Suprapubic skin (tissue), 4 donors: ENCODE data around the gene MRFAP1L1. TPM values are rescaled to one million over a fixed set of nuclear protein-coding genes. Genes with fewer than 3 reads are reported as not detected.

Source experiments
- DNase-seq, 2 donors: peaks; one replicate each; pipeline ENCODE4 v3.0.0-alpha.2; 2019; ENCODE audit warnings: low spot score in 2 of 2
- H3K27ac ChIP-seq: fragments of 200-600 bp; sonication (generic); one replicate; pipeline ENCODE4 v1.5.1; 2019
- H3K27me3 ChIP-seq: fragments of 200-600 bp; sonication (generic); one replicate; pipeline ENCODE4 v1.5.1; 2019
- H3K36me3 ChIP-seq: fragments of 200-600 bp; sonication (generic); one replicate; pipeline ENCODE4 v1.5.1; 2019
- H3K4me1 ChIP-seq: fragments of 200-600 bp; sonication (generic); one replicate; pipeline ENCODE4 v1.5.1; 2019
- H3K4me3 ChIP-seq: fragments of 200-600 bp; sonication (generic); one replicate; pipeline ENCODE4 v1.5.1; 2019; ENCODE audit warnings: mild to moderate bottlenecking
- H3K9me3 ChIP-seq: fragments of 200-600 bp; sonication (generic); one replicate; pipeline ENCODE4 v1.5.1; 2019
- EP300 ChIP-seq: sonication (generic); formaldehyde crosslinking; IDR thresholded peaks from one replicate; pipeline ENCODE4 v1.6.1; 2017; ENCODE audit warnings: antibody characterized with exemption
- POLR2A ChIP-seq, 2 donors: fragments of 450-650 bp; IDR thresholded peaks; one replicate each; pipeline ENCODE4 v1.6.1; 2017; ENCODE audit warnings: antibody characterized with exemption in 2 of 2, mild to moderate bottlenecking in 2 of 2, moderate library complexity in 2 of 2
- POLR2AphosphoS5 ChIP-seq, 3 donors: sonication (generic); formaldehyde crosslinking; IDR thresholded peaks; one replicate each; pipeline ENCODE4 v1.6.1; 2017; ENCODE audit warnings: antibody characterized with exemption in 3 of 3
- WGBS: methylation state at CpG from one replicate; pipeline ENCODE4 v1.1.5; 2018; 5-methylcytosine and 5-hydroxymethylcytosine counted together
- total RNA-seq, 4 donors: library from RNA; depleted of rRNA; stranded (reverse); fragments of >200 nt; gene quantifications; one replicate each; pipeline ENCODE4 v1.1.0, GENCODE V29; 2016
- TF ChIP-seq, protein P1 (sequence below), 2 donors: fragments of 200-600 bp in 1 of 2; fragments of 450-650 bp in 1 of 2; sonication (generic) in 1 of 2; IDR thresholded peaks; one replicate each; pipeline ENCODE4 v1.5.1; 2016 to 2019; ENCODE audit warnings: antibody characterized with exemption in 2 of 2, mild to moderate bottlenecking in 1 of 2, moderate library complexity in 1 of 2

Gene MRFAP1L1
- total RNA-seq, 4 donors from 2014 or later: 40.6 to 63.4 (median 53.4) TPM

DNA sequence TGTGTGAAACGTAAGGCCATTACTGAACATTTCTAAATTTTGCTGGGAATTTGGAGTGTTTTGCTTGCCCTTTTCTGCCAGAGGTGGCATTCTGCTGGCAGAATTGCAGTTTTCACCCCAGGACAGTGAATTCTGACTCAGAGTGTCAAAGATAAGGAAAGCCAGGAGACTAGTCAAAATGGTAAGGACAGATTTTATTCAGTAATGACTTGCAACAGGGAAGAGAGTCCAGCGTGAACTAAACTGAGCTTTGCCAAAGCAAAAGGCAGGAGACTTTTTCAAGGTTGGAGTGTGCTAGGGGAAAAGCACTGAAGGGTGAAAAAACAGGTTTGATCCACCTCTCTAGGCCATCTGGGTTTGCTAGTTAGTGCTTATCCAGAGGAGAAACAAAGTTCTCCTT, 49.8 kb downstream of the MRFAP1L1 start:
- H3K27me3 ChIP-seq: peaks cover 5% of the 10 kb centered on the region
- no peak overlapping the region for H3K4me3 ChIP-seq
- 85% methylated on average over 2 of the region's 2 CpGs for WGBS
- DNase-seq: no peak
- peaks cover 32% of the 10 kb centered on the region for H3K4me1 ChIP-seq
- no peak for TF ChIP-seq POLR2AphosphoS5 (IDR thresholded peaks at IDR 0.05)
- no peak for TF ChIP-seq POLR2A (IDR thresholded peaks at IDR 0.05)
- TF ChIP-seq EP300: no peak
- TF ChIP-seq, protein P1, sequence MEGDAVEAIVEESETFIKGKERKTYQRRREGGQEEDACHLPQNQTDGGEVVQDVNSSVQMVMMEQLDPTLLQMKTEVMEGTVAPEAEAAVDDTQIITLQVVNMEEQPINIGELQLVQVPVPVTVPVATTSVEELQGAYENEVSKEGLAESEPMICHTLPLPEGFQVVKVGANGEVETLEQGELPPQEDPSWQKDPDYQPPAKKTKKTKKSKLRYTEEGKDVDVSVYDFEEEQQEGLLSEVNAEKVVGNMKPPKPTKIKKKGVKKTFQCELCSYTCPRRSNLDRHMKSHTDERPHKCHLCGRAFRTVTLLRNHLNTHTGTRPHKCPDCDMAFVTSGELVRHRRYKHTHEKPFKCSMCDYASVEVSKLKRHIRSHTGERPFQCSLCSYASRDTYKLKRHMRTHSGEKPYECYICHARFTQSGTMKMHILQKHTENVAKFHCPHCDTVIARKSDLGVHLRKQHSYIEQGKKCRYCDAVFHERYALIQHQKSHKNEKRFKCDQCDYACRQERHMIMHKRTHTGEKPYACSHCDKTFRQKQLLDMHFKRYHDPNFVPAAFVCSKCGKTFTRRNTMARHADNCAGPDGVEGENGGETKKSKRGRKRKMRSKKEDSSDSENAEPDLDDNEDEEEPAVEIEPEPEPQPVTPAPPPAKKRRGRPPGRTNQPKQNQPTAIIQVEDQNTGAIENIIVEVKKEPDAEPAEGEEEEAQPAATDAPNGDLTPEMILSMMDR (IDR thresholded peaks at IDR 0.05): no peak
- H3K36me3 ChIP-seq: no peaks in the 10 kb centered on the region
- no peaks in the 10 kb centered on the region for H3K9me3 ChIP-seq
- no peak overlapping the region for H3K27ac ChIP-seq

DNA sequence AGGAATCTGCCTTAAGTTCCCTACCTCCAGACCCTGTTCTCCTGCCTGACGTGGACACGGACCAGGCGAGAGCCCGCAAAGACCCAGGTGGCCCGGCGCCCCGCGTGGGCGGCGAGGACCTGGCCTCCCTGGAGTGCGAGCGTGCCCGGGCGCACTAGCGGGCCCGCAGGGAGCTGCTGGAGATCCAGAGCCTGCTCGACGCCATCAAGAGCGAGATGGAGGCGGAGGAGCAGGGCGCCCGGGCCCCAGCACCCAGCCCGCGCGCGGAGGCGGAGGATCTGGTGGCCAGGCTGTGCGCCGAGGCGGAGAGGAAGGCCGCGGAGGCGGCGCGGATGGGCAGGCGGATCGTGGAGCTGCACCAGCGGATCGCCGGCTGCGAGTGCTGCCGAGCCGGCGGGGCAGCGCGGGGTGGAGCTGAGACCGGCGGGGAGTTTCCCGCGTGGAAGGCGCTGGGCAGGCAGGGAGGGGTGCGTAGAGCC, 51.0 kb downstream of the MRFAP1L1 start:
- DNase-seq: peak in 1 of 2 donors; percentile 78
- WGBS: under 1% methylated on average over 26 of the region's 52 CpGs
- TF ChIP-seq EP300 (no peak), POLR2A (IDR thresholded peaks at IDR 0.05) (no peak), POLR2AphosphoS5 (IDR thresholded peaks at IDR 0.05) (no peak)
- TF ChIP-seq, protein P1 (IDR thresholded peaks at IDR 0.05): no peak
- Histone ChIP-seq H3K4me3 (peak overlapping the region; percentile 50), H3K9me3 (no peaks in the 10 kb centered on the region), H3K4me1 (peaks cover 20% of the 10 kb centered on the region), H3K27me3 (no peaks in the 10 kb centered on the region), H3K36me3 (no peaks in the 10 kb centered on the region), H3K27ac (peak overlapping the region; percentile 33)

DNA sequence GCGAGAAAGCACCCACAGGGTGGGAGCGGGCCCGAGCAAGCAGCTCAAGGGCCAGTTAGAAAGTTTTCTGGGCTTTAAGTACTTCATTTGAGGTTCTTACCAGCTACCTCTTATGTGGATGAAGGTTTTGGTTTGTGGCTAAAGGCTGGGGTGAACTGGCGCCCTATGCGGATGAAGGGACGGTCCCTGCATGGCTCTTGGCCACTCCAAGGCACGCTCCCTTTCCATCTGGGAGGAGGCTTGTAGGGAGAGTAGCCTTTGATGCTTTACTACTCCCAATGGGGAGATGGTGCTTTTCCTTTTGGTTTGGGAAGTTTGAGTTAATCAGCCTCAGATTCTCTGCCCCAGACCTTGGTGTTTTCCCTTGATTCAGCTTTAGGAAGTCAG, 51.5 kb downstream of the MRFAP1L1 start:
- Histone ChIP-seq H3K36me3 (no peaks in the 10 kb centered on the region), H3K9me3 (no peaks in the 10 kb centered on the region), H3K27ac (peak overlapping the region; percentile 33), H3K4me3 (peak overlapping the region; percentile 50), H3K27me3 (no peaks in the 10 kb centered on the region), H3K4me1 (peaks cover 20% of the 10 kb centered on the region)
- WGBS: 79% methylated on average over 7 of the region's 7 CpGs
- peak in 1 of 2 donors; percentile 49 for DNase-seq
- TF ChIP-seq POLR2AphosphoS5 (IDR thresholded peaks at IDR 0.05) (no peak), EP300 (no peak), POLR2A (IDR thresholded peaks at IDR 0.05) (no peak)
- TF ChIP-seq, protein P1 (IDR thresholded peaks at IDR 0.05): no peak

Other genes with a start within 250 kb of the MRFAP1L1 start
- 10 to 100 TPM; 42.5 to 81.5 (median 61.0) TPM for gene PPP2R2C, start 237.3 kb downstream of the MRFAP1L1 start, total RNA-seq
- 10 to 100 TPM; 19.6 to 27.9 (median 25.2) TPM for gene MAN2B2, start 134.7 kb downstream of the MRFAP1L1 start, total RNA-seq
- 100 to 1,000 TPM; 143 to 214 (median 163) TPM for gene MRFAP1, start 69.2 kb downstream of the MRFAP1L1 start, total RNA-seq
- gene S100P, start 16.0 kb downstream of the MRFAP1L1 start, total RNA-seq: 10 to 100 TPM in 2 of 4 donors, 1 to 10 TPM in 2; 4.7 to 27.7 (median 9.3) TPM
- gene BLOC1S4, start 6.3 kb upstream of the MRFAP1L1 start, total RNA-seq: 10 to 100 TPM in 3 of 4 donors, 1 to 10 TPM in 1; 5.1 to 20.2 (median 14.8) TPM
- gene KIAA0232, start 72.9 kb upstream of the MRFAP1L1 start, total RNA-seq: 10 to 100 TPM; 27.6 to 34.1 (median 32.7) TPM
- 100 to 1,000 TPM in 2 of 4 donors, 10 to 100 TPM in 2; 55.0 to 111 (median 97.9) TPM for gene TBC1D14, start 200.0 kb upstream of the MRFAP1L1 start, total RNA-seq